HG02973 (cell line): Measurements from ENCODE around the gene SP6.

Experiments
- ATAC-seq: cut with Tn5 transposase; IDR thresholded peaks from one replicate; pipeline ENCODE4 v1.9.1; 2021; ENCODE audit warnings: moderate library complexity; ENCODE audit not compliant: unreplicated experiment

The SP6 gene

DNA sequence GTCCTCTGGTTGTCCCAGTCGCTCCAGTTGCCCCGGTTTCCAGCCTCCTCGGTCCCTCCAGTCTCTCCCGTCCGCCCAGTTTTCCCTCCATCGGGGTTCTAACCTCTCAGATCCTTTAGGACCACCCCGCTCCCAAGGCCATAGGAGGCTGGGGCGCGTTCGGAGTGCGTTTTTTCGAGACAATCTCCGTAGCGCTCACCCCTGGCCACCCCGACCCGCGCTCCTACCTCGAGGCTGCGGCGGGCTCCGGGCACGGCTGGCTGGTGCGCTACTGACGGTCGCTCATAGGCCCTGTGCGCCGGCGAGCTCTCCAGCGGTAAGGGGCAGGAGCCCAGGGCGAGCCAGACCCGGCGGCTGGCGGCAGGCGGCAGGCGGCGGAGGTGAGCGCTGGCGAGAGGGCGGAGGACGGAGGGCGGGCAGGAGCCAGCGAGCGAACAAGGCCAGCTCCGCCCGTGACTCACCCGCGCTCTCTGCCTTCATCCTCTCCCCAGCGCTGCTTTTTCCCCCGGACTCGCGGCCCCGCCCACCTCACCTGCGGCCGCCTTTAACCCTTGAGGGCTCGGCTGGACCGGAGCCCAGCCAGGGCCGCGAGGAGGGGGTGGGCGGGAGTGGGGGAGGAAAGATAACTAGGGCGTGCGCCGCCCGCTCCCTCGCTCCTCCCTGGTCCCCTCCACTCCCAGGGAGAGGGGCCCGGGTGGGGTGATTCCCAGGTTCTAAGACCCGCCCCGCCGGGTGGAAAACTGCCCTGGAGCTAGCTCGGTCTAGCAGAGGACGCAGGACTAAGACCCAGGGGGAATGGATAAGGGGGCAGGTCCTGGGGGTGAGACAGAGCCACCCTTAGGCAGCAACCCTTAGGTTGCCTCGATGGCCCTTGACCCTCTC lies at the start of gene SP6:
SP6 (minus strand) TSS at position 472 of the 882 bp plus-strand sequence. CDS start 2,734 bp downstream, outside the sequence.
- no peak for ATAC-seq

DNA sequence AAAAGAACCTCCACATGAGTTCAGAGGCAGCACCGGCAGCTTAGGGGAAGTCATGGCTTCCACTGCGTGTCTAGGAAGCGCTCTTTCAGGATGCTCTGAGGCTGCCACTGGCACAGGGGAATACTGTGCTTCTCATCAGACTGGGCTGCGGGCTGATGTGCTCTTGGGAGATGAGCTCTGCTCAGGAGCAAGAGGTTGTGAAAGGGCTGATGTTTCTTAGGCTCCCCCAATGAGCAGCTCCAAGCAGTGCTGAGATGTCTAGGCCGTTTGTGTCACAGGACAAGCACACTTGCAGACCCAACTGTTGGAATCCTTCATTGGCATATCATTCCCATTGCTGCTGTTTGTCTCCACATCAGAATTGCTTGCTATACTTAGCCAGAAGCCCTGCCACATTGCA lies 48.7 kb upstream of the SP6 start:
- no peak for ATAC-seq

DNA sequence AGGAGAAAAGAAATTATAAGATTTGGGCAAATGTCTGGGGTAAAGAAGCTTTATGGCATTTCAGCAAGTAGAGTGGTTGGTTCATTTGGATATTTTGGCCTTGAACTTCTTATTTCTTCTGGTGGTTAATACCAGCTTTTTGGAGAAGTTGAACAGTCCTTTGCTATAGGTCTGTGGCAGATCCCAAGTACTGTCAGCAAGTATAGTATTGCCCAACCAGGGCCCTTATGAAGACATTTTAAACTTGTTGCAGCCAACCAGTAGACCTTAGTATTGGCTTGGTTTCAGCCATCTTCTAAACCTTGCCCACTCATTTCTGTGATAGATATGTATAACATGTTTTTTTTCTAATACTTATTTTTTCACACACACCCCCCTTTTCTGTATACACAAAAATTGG lies 47.3 kb upstream of the SP6 start:
- no peak for ATAC-seq

DNA sequence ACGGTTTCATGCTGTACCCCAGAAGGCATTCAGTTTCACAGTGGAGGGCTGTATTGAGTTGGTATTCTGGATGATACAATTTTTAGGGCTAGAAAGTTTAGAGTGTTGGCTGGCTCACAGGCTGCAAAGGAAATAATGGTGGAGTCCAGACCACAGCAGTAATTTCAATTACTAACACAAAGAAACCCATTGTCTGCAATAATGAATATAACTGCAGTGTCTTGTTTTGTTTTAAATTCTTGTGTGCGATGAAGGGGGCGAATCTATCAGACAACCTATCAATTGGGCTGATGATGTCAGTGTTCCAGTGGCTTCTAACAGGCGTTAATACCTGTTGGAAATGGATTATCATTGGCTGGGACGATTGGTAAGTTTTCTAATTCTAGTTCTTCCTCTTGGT lies 46.6 kb upstream of the SP6 start:
- ATAC-seq, result no peak

DNA sequence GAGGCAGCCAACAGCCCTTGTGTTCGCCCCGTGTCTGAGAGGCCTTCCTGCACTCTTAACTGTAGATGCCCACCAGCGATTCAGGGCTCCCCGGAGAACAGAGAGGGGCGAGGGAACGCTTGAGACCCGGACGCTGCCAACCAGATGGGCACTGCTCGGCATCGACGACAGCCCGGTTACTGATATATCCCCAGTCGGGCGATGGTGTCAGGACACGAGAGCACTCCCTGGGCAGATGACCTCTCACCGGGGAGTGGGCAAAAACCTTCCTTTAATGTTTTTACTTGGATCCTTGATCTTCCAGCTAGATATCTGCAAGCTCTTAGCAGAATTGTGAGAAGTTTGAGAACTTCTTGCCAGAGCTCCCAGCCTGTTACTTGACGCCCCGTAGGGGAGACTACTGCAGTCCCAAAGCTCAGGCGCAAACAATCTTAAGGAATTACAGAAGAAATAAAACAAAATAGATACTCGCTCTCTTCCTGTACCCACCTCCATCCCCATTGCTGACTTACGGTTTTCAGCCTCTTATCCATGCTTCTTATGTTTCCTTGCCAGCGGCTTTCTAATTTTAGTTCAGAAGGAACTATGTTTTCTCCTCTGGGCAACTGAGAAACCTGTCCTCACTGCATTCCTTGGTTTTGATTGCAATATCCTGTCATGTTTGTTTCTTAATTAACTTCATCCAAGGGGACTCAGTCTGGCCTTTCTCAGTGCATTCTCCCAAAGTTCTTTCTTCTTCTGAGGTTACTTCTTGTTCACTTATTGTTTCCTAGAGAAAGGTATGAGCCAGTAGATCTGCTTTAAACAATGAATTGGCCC lies 45.9 kb upstream of the SP6 start:
- no peak for ATAC-seq

DNA sequence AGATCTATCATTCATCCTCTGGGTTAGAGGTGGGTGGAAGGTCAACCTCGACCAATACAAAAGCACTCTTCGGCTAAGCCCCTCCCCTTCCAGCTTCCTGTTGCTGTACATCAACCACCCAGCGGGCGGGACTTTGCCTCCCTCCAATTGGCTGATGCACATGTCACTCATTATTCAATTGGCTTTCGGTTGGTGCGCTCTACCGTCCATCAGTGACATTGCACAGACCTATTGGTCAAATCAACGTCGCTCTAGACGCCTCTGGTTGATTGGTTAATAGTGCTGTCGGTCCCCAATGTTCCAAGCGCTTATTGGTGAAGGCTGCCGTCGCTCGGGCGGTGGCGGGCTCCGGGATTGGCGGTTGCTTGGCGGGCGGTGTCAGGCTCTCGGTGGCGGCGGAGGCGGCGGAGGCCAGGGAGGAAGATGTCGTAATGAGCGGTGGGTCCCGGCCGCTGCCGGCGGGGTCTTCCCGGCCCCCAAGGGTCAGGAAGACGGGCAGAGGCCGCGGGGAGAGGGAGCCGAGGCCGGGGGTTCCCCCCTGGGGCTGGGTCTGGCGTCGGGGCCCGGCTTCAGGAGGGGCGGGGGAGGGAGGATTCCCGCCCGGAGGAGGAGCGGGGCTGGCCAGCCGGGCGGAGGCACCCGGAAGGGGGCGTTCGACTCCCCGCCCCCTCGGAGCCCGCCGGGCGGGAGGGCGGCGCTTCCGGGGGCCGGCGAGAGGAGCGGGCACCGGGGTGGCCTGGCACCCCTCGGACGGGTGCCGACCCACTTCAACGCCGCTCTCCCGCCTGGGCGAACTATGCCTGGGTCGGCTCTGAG lies 45.1 kb upstream of the SP6 start, which contains the start of gene SP2:
SP2 (plus strand) TSS at position 381 of the 816 bp plus-strand sequence; CDS start at position 432, 51 bp downstream.
- ATAC-seq, result peak; percentile 84

DNA sequence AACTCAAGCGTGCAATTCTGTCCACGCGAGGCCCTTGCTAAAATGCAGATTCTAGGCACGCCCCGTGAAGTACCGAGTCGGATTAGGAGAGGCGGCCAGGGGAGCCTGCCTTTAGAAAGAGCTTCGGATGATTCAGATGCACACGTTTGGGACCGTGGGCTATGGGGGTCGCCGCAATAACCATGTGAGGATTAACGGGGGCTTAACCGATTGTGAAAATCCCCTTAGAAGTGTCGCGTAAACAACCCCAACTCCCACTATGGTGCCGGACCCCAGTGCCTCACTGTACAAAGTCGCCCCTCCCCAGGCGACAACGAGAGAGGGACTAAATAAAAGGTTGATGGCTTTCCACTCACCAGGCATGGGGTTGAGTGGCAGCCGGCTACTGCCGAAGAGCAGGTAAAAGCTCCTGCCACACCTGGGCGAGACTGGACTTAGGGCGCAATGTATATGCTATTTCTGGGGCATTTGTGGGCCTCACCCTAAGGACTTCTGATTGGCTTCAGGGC lies 44.4 kb upstream of the SP6 start:
- no peak for ATAC-seq

DNA sequence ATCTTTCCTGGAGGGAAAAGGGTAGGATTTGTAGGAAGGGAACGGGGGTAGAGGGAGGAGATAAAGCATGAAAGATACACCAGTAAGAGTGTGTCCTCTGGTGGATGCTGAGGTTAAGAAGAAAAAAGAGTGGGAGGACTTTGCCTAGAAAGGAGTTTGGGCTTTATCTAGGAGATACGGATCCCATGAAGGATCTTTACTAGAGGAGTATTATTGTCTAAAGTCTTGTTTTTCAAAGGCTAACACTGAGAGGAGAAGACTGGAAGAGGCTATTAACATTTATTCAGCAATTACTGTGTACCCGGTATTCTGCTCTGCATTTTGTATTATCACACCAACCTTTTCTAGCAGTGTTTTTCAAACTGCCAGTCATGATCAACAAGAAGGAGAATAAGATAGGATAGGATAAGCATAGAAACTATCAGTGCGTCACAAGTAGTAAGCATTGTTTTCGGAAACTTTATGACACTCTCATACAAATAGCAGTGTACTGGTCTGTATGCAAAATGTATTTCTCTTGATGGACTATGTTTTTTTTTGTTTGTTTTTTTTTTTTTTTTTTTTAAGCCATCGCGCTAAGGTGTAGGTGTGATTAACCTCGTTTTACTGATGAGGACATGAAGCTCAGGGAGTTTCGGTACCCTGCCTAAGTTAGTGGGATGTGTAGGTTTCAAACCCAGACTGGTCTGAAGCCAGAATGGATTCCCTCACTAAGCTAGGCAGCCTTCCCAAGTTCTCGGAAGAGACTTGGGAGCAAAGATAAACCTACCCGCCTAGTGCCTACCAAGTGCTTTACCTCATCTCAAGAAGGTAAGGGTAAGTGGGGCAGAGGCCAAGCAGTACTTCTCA lies 43.8 kb upstream of the SP6 start:
- no peak for ATAC-seq

DNA sequence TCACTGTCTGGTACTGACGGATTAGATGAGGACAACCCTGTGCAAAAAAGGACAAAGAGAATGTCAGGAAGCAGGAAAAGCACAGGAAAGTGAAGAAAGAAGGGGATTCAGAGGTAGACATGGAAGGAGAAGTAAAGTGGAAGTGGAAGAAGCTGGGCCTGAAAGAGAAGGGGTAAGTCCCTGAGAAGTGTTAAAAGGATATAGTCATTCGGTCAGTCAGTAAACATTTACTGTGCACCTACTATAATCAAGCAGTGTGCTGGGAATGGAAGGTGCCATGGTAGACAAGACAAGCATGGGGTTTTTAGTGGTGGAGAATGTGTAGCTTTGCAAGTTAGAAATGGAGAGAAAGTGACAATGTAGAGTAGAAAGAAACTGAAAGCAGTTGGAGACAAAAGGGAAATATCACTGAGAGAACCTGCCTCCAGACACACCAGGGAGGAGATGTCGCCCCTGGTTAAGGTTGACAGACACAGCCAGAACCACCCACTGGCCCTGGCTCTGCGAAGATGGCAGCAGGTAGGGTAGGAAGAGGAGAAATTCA lies 40.7 kb upstream of the SP6 start:
- ATAC-seq, result no peak

DNA sequence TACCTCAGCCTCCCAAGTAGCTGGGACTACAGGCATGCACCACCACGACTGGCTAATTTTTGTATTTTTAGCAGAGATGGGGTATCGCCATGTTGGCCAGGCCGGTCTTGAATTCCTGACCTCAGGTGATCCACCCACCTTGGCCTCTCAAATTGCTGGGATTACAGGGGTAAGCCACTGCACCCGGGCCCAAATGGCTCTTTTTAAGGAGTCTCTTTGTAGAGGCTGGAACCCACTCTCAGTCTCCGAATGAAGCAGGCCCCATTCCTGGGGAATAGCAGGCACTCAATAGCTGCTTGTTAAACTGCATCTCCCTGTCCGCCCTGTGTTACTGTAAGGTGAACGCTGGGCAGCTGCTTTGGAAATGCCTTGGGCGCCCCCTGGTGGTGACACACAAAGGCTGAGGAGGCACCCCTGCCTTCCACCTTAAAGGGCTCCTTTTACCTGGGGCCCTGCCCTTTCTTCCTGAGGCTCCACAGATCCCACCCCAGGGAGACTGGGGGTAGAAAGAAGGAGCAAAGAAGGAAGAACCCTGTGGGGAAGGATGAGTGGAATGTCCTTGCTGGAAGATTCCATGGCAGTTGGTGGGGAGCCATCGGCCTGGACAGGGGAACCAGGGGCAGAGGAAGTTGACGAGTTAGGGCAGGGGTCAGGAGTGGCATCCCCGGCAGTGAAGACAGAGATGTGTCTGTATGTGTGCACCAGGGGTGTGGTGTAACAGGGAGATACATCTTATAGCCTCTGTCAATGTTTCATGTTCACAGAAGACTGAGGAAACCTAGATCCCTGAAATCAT lies 39.0 kb upstream of the SP6 start:
- peak; percentile 71 for ATAC-seq

DNA sequence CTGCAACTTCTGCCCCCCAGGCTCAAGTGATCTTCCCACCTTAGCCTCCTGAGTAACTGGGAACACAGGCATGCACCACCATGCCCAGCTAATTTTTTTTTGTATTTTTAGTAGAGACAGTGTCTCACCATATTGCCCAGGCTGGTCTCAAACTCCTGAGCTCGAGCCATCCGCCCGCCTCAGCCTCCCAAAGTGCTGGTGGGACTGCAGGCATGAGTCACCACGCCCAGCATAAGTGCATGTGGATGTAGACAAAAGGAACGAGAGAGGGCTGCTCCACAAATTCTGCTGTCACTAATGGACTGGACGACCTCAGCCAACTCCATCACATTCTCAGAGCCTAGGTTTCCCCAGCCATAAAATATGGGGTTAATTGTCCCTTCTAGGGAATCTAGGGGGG lies 37.3 kb upstream of the SP6 start:
- no peak for ATAC-seq

DNA sequence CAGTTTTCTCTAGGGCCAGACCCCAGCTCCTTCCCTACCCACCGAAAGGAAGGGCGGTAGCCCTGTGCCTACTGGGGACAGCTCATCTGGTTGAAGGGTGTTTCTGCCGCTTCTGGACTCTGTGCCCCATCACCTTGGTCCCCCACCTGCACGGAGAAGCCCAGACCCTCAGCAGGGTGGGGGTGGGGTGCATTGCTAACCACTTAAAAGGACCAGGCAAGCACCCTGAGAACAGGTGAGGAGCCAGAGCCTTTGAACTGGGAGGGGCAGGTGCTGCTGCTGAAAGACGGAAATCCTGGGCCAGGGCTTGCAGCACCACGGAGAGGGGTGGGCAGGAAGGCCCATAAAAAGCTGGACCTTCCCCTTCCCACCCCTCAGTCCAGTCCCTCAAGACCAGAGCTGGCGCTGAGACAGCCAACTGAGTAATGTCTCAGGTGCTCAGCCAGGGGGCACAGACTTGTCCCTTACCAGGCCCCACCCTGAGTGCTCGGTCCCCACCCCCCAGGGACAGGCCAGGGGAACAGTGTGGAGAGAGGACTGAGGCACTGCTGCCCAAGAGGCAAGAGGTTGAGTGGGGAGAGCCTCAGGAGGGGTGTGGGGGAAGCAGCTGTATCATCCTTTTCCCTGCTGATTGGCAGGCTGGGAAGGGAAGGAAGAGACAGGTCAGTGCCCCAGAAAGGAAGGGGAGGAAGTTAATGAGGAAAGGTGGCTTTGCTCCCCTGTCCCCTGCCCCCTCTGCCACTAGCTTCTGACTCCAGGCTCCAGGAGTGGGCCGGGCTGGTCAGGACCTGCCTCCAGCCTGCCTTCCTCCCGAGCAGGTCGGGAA lies 34.2 kb upstream of the SP6 start:
- ATAC-seq, result no peak

DNA sequence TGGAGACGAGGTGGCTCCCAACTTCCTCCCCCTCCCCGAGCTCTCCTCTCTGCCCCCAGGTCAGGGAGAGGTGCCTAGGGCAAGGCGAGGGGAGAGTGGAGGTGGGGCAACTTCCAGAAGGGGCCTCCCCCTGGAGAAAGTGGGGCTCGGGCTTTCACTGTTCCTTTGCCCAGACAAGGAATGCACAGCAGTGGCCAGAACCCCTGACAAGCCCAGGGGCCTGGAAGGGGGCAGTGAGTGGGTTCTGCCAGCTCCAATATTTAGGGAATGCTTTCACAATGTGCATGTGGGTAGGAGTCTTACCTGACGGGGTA lies 33.4 kb upstream of the SP6 start:
- no peak for ATAC-seq

DNA sequence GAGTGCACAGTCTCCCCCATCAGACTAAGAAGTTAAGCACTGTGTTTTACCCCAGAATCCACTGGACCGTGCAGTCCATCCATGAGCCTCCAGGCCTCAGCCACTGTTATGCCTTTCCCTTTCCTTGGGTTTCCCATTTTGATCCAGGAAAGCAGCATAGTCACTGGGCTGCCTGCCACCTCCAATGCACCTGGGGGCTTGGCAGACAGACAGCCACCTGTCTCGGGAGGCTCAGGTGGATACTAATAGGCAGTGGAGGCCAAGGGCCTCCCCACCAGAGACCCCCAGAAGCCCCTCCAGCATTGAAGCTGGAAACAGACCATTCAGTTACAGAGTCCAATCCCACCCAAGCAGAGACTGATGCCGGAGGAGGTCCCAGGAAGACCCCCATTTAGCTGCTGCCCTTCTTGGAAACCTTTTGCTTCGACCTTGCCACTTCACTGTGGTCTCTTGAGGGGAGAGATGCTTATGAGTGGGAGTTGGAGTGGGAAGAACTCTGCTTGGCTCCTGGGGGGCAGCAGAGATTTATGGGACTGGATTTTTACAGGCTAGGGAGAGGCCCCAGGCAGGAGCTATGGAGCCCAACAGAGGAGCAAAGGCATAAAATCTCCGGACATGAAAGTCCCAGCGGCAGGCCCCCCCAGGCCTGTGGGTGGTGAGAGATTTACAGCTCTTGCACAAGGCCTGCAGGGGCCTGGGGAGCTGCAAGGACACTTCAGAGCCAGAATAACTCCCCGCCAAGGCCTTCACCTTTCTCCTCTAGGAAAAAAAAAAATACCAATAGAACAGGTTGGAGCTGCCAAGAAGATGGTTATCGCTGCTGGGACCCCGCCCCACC lies 32.8 kb upstream of the SP6 start:
- ATAC-seq, result no peak

DNA sequence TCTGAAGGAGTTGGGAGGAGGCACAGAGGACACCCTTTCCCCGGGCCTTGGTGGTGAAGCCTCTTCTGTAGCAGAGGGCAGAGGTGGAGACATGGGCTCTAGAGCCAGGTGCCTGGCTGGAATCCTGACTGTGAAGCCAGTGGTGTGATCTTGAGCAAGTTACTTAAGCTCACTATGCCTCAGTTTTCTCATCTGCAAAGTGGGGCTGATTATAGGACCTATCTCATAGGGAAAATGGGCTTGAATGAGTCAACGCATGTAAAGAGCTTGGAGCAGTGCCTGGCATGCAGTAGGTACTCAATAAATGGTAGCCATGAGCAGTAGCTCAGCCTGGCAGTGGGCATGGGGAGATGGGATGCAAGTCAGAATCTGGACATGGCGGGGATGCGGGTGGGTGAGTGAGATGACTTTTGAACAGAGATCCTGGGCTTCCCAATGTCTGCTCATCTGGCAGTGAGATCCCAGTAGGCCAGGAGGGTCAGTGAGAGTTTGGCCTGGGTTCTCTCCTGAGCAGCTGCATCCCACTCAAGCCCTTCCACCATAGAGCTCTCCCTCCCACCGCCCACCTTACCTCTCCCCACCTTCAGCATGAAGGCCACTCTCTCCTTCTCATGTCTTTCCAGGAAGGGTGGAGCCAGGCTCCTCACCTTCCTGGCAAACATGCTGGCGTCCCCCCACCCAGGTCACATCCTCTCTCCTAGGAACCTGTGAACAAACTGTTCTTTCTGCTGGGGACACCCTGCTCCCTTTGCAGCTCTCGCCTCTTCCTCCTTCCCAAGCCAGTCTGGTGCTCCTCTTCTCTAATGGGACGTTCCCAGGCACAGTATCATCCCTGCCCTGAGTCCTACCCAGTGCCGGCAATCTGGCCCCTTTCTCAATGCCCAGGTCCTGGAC lies 32.0 kb upstream of the SP6 start:
- ATAC-seq, result no peak

DNA sequence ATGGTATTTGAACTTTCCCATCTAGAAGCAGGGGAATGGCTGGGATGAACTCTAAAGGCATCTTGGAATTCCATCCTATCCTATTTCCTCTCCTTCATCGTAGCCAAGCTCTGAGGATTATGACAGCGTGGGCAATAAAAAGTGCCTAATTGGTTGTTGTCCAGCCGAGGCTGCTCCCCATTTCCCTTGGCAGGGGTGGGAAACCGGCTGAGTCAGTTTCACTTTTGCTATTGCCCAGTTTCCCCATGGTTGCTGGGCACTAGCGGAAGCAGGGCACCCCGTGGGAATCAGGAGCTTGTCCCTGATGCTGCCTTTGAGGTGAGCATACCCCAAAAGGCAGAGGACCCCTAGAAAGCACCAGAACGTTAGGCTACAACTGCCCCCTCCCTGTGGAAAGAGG lies 31.3 kb upstream of the SP6 start:
- no peak for ATAC-seq
